Esophagus mucosa (tissue), 1 donor: Measurements from ENCODE around the gene MRAS. TPM values are rescaled to one million over a fixed set of nuclear protein-coding genes. Genes with fewer than 3 reads are reported as not detected.
A peak's percentile ranks its signal among the peaks of the same experiment; 100 is the strongest.
"Not testable (repeated sequence)": the region's sequence is repeated elsewhere in the genome, so short reads cannot be mapped to it uniquely, and the experiment has no call there.

Source experiments
- ATAC-seq: fragments of 200-7000 bp; cut with Tn5 transposase; one replicate; pipeline ENCODE4 v1.9.1; 2020
- total RNA-seq: library from RNA; stranded (reverse); gene quantifications from one replicate; pipeline ENCODE4 v1.2.4, GENCODE V29; 2023
- donor health status: DM: yes; HTN: yes; CAD: no.

MRAS gene
- total RNA-seq, 1 donor from 2014 or later = 1.6 TPM

- no peak for ATAC-seq
These were observed 101.8 kb downstream of the MRAS start for GRCh38 chr3:138450181-138450580.

- ATAC-seq = peak; percentile 7
These were observed 102.5 kb downstream of the MRAS start for GRCh38 chr3:138450704-138451424.

GRCh38 chr3:138451595-138452162 lies 103.3 kb downstream of the MRAS start:
- ATAC-seq = no peak

GRCh38 chr3:138452436-138452835 lies 104.1 kb downstream of the MRAS start:
- ATAC-seq = no peak

- not testable (repeated sequence) for ATAC-seq
These were observed 105.6 kb downstream of the MRAS start for GRCh38 chr3:138453940-138454339.

Other genes starting within 250 kb of the MRAS start
- gene DZIP1L, start 233.0 kb upstream of the MRAS start, total RNA-seq = 2.4 TPM
- gene A4GNT, start 216.2 kb upstream of the MRAS start, total RNA-seq = not detected
- gene DBR1, start 173.7 kb upstream of the MRAS start, total RNA-seq = 7.3 TPM
- gene ARMC8, start 161.3 kb upstream of the MRAS start, total RNA-seq = 23.1 TPM
- gene NME9, start 18.7 kb upstream of the MRAS start, total RNA-seq = not detected
- 0.80 TPM for gene ESYT3, start 86.0 kb downstream of the MRAS start, total RNA-seq
- 17.3 TPM for gene CEP70, start 245.7 kb downstream of the MRAS start, total RNA-seq